Endothelial cell (in vitro differentiated cells): ENCODE data around the gene CDC25B. TPM values are rescaled to one million over a fixed set of nuclear protein-coding genes. Genes with fewer than 3 reads are reported as not detected.
A peak's percentile ranks its signal among the peaks of the same experiment; 100 is the strongest.

ENCODE experiments used
- DNase-seq: peaks from one replicate; pipeline ENCODE4 v3.0.0; 2021; ENCODE audit warnings: low spot score
- H3K27ac Mint-ChIP-seq: one replicate; pipeline ENCODE4 v1.8.0; 2021; ENCODE audit warnings: mixed read lengths, inconsistent platforms; ENCODE audit not compliant: unreplicated experiment
- H3K27me3 Mint-ChIP-seq: one replicate; pipeline ENCODE4 v1.8.0; 2021; ENCODE audit warnings: mild to moderate bottlenecking, moderate library complexity, mixed read lengths, inconsistent platforms; ENCODE audit not compliant: unreplicated experiment
- H3K36me3 Mint-ChIP-seq: one replicate; pipeline ENCODE4 v1.8.0; 2021; ENCODE audit warnings: mild to moderate bottlenecking, low read depth, mixed read lengths, inconsistent platforms; ENCODE audit not compliant: unreplicated experiment
- H3K4me1 Mint-ChIP-seq: one replicate; pipeline ENCODE4 v1.8.0; 2021; ENCODE audit warnings: mild to moderate bottlenecking, mixed read lengths, inconsistent platforms; ENCODE audit not compliant: unreplicated experiment
- H3K4me3 Mint-ChIP-seq: one replicate; pipeline ENCODE4 v1.8.0; 2021; ENCODE audit warnings: mild to moderate bottlenecking, mixed read lengths, inconsistent platforms; ENCODE audit not compliant: unreplicated experiment
- H3K9me3 Mint-ChIP-seq: one replicate; pipeline ENCODE4 v1.8.0; 2021; ENCODE audit warnings: mixed read lengths, inconsistent platforms; ENCODE audit not compliant: unreplicated experiment
- CTCF ChIP-seq: fragments of 200-600 bp; sonication (generic); IDR thresholded peaks from one replicate; pipeline ENCODE4 v1.5.0; 2021; ENCODE audit warnings: antibody characterized with exemption; ENCODE audit not compliant: unreplicated experiment
- total RNA-seq: library from RNA; stranded (reverse); fragmentation: NEBNext Ultra II Directional; extraction: Animal tissue kit (Norgen Biotek cat#: 25700); gene quantifications from one replicate; pipeline ENCODE4 v1.2.1, GENCODE V29; 2021; ENCODE audit not compliant: unreplicated experiment

CDC25B gene
- total RNA-seq, 1 donor from 2014 or later, result 10.4 TPM

GRCh38 chr20:3749689-3750531, 46.2 kb upstream of the CDC25B start:
- Mint-ChIP-seq H3K27me3 (peaks cover 20% of the 10 kb centered on the region), H3K4me3 (no peak overlapping the region), H3K9me3 (no peaks in the 10 kb centered on the region), H3K27ac (no peak overlapping the region), H3K4me1 (peaks cover 3% of the 10 kb centered on the region), H3K36me3 (peaks cover 12% of the 10 kb centered on the region)
- peak; percentile 96 for TF ChIP-seq CTCF
- DNase-seq, result peak; percentile 80

- Mint-ChIP-seq H3K36me3 (peaks cover 12% of the 10 kb centered on the region), H3K27ac (no peak overlapping the region), H3K27me3 (peaks cover 24% of the 10 kb centered on the region), H3K9me3 (no peaks in the 10 kb centered on the region), H3K4me1 (peaks cover 3% of the 10 kb centered on the region), H3K4me3 (peak overlapping the region; percentile 31)
- TF ChIP-seq CTCF, result peak; percentile 59
- no peak for DNase-seq
Measured at GRCh38 chr20:3751305-3751674, 44.8 kb upstream of the CDC25B start.

- Mint-ChIP-seq H3K27ac (no peak overlapping the region), H3K27me3 (peaks cover 20% of the 10 kb centered on the region), H3K36me3 (peaks cover 12% of the 10 kb centered on the region), H3K4me3 (peak overlapping the region; percentile 79), H3K4me1 (peaks cover 3% of the 10 kb centered on the region), H3K9me3 (no peaks in the 10 kb centered on the region)
- no peak for TF ChIP-seq CTCF
- DNase-seq, result no peak
Measured at GRCh38 chr20:3751675-3752385, 44.3 kb upstream of the CDC25B start.

DNA sequence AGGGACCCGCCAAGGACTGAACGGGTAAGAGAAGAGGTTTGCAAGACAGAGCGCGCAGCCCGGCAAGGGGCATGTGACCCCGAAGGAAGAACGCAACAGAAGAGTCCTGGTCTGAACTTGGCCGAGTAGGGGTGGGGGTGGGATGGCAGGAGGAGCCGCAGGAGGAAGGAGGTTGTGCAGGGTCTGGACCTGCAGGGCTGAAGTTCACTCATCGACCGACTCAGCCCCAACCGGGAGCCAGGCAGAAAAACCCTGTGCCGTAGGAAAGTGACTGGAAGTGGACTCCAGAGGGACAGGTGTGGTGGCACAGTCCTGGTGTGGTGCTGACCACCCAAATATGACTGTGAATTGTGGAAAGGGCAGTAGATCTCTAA, 43.7 kb upstream of the CDC25B start:
- Mint-ChIP-seq H3K9me3 (no peaks in the 10 kb centered on the region), H3K27ac (peak overlapping the region; percentile 70)

More for the DNA sequence above, 43.7 kb upstream of the CDC25B start:
- peaks cover 3% of the 10 kb centered on the region for H3K4me1 Mint-ChIP-seq
- peak overlapping the region; percentile 79 for H3K4me3 Mint-ChIP-seq
- no peak for TF ChIP-seq CTCF
- peaks cover 12% of the 10 kb centered on the region for H3K36me3 Mint-ChIP-seq
- DNase-seq, result no peak
- H3K27me3 Mint-ChIP-seq, result peaks cover 21% of the 10 kb centered on the region
